HepG2 (cell line): Measurements from ENCODE around the gene MEGF6. TPM values are rescaled to one million over a fixed set of nuclear protein-coding genes. Genes with fewer than 3 reads are reported as not detected.

Source experiments
- ARID3A ChIP-seq: IDR thresholded peaks from 2 replicates; pipeline ENCODE4 v1.6.1; 2012; ENCODE audit warnings: low read depth, low read length, improper control_type of control experiment
- IRX3 ChIP-seq: sonication (generic); formaldehyde crosslinking; IDR thresholded peaks from 2 replicates; pipeline ENCODE4 v1.8.1; 2023; ENCODE audit warnings: mild to moderate bottlenecking, low read depth, missing genetic modification reagents, borderline replicate concordance
- PATZ1 ChIP-seq: sonication (generic); formaldehyde crosslinking; IDR thresholded peaks from 2 replicates; pipeline ENCODE4 v1.4.0; 2020; ENCODE audit warnings: missing genetic modification reagents
- PCBP2 ChIP-seq: fragments of 200-400 bp; formaldehyde crosslinking; optimal IDR thresholded peaks from 2 replicates; pipeline ENCODE3; 2018; ENCODE audit warnings: low read length, low read depth; ENCODE audit not compliant: poor library complexity, severe bottlenecking
- PHB2 ChIP-seq: fragments of 450-650 bp; IDR thresholded peaks from 2 replicates; pipeline ENCODE4 v1.6.1; 2018; ENCODE audit not compliant: partially characterized antibody
- ZNF407 ChIP-seq: sonication (generic); formaldehyde crosslinking; IDR thresholded peaks from one replicate; pipeline ENCODE4 v1.5.1; 2020; ENCODE audit warnings: mild to moderate bottlenecking, missing genetic modification reagents; ENCODE audit errors: not compliant biosample characterization
- ZSCAN12 ChIP-seq: sonication (generic); formaldehyde crosslinking; IDR thresholded peaks from 2 replicates; pipeline ENCODE4 v1.9.0; 2021; ENCODE audit warnings: mild to moderate bottlenecking, missing genetic modification reagents
- polyA plus RNA-seq, 8 experiments: library from polyadenylated mRNA; depleted of rRNA in 3 of 8; stranded (reverse) in 7 of 8; unstranded in 1 of 8; fragments of >200 nt; fragmentation: Illumina TruSeq in 4 of 8; extraction: Trizol in 4 of 8; gene quantifications; 2 replicates each; pipeline versions ENCODE4 v1.2.1 to v1.2.3, GENCODE V29; 2011 to 2016; ENCODE audit warnings: low read depth in 4 of 8, missing spikeins in 1 of 8, mixed read lengths in 1 of 8; ENCODE audit not compliant: insufficient read depth in 1 of 8
- total RNA-seq, 5 experiments: library from RNA; depleted of rRNA; stranded (reverse); fragments of >200 nt; fragmentation: Illumina TruSeq; extraction: Trizol; gene quantifications; 2 replicates each; pipeline ENCODE4 v1.2.3, GENCODE V29; 2016; ENCODE audit warnings: low read depth in 1 of 5

The MEGF6 gene
- total and polyA plus RNA-seq, 2 of the 13 experiments (the other 11 are each of a cell fraction or from before 2014, with no cell fraction given): 1.9 TPM

- no peak for TF ChIP-seq ZNF407 (CRISPR knock-in tag)
- no peak for TF ChIP-seq ZSCAN12 (CRISPR knock-in tag)
- no peak for TF ChIP-seq PATZ1 (CRISPR knock-in tag)
- TF ChIP-seq PHB2: no peak
- no peak for TF ChIP-seq PCBP2
- no peak for TF ChIP-seq ARID3A
- no peak for TF ChIP-seq IRX3 (CRISPR knock-in tag)
These were observed 29.8 kb downstream of the MEGF6 start (continued) for GRCh38 chr1:3581296-3582036.
